HG03060 (cell line): ENCODE data around the gene KIF5B.
"Not testable (repeated sequence)": the region's sequence is repeated elsewhere in the genome, so short reads cannot be mapped to it uniquely, and the experiment has no call there.

ENCODE experiments used
- ATAC-seq: cut with Tn5 transposase; IDR thresholded peaks from one replicate; pipeline ENCODE4 v1.9.1; 2021; ENCODE audit warnings: low read depth, moderate number of reproducible peaks; ENCODE audit not compliant: unreplicated experiment

Gene KIF5B

DNA sequence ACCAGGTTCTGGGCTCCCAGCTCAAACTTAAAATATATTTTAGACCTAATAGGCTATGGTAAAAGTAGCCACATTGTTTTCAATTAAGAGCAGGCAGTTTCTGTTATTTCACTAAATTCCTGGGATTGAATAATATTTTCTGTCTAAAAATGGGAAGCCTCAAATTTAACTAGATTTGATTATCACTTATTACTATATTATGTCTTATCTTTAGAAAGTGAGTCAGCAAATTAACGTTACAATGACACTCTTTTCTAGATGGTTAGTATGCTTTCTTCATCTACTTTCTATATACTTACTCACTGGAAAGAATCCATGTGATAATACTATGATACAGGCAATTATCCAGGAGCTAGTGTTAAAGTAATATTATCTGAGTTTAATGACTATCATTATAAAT lies 27.5 kb downstream of the KIF5B start:
- ATAC-seq: no peak

DNA sequence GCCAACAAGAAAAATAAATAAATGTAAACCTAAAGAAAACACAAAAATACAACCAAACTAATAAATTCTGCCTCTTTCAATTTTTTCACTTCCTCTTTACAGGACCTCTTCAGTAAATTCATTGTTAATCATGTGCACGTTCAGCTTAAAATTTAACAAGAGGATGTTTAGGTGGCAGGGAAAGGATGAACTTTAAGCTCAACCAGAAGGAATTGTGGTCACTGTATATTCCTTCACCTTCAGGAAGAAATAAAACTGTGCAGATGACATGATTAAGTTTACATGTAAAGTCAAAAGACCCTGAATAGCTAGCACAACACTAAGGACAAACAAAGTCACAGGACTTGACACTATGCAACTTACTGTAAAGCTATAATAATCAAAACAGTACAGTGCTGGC lies 33.0 kb downstream of the KIF5B start:
- no peak for ATAC-seq

DNA sequence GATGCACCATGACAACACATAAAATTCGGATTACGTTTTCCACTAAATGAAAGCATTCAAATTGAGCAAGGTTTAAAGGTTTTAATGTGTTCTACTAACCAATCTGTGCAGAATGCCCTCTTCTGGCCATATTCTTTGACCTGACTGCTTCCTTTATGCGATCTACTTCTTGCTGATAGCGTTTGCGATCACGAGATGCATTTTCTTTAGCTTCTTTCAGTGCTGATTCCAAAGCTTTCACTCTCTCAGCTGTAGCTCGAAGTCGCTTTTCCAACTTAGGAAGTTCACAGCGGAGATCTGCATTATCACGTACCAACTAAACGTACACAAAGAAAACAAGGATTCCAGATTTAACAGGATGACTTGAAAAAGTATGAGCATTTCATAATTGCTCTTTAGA lies 39.2 kb downstream of the KIF5B start:
- no peak for ATAC-seq

DNA sequence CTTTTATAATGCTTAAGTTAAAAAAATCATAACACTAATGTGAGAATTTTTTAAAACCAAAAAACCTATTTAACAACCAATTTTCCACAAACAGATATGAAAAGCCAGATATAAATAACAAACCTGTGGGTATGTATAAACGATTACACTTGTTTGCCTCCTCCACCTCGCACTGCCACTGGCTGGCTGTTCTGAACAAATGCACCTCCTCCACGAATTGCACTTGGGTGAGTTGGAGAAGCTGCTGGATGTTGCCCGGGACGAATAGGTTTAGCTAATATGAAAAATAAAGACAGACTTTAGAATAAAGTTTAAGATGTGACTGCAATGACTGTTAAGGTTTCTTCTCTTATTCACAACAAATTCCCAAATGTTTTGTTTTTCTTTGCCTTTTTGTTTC lies 40.8 kb downstream of the KIF5B start:
- ATAC-seq: no peak

DNA sequence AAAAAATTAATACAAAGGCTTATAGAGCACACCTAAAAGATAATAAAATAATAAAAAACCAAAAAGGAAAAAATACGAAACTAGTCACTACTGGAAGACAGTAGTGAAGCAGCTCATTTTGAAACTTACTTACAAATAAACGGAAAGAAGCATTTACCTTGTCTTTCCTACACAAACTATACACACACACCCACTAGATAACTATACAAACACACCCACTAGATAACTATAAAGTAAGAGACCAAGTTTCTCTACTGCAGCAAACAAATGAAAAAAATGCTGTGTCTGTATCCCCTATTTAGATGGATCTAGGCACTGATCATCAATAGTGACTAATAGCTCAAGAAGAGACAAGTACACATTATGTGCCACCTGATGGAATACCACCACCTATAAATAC lies 49.2 kb downstream of the KIF5B start:
- no peak for ATAC-seq

DNA sequence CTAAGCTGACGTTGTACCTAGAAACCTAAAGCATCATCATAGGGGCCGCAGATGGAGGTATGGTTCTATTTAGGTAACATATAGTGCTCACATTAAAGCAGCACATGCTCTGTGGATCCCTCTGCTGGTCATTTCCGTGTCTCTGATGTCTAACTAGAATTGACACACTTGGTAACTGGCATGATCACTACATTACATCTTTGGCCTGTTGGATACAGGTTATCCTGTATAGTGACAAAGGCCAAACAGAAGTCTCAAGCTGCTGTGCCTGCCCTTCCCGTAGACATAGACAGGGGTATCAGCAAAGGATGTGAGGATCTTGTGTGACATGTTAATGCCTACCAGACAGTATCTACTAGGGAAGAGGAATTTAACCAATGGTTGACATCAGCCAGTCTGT lies 51.2 kb downstream of the KIF5B start:
- no peak for ATAC-seq

DNA sequence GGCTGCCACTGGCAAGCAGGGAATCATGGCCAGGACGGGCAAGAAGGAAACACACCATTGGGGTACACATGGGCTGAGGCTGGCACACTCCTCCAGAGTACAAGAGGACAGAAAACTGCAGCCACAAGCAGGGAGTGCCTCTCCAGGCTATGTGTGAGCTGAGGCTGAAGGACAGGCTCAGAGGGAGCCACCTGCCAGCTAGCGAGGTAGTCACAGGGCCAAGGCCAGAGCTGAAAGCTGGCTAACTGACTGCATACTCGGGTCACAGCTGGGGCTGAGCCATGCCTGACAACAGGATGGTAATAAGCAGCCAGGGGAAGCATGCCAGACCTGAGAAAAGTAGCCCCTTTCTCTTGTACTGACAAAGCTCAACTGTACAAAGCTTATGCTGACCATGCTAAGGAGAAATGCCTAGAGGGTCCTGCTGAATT lies 52.0 kb downstream of the KIF5B start:
- no peak for ATAC-seq

DNA sequence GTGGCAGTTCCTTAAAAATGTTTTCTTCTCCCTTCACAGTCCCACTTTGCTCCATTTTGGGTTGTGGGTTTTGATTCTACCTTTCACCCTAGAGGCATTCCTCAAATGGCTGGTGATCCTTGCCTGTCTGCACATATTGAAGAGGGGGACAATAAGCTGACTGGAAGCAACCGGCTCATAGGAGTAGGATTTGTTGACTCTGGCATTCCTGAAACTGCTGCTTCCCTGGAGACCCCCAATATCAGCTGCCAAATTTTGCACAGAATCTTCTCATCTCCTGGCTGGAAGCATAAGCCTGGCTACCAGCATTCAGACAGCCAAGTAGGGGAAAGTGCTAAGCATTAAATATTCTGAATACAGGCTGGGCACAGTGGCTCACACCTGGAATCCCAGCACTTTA lies 53.7 kb downstream of the KIF5B start:
- ATAC-seq: no peak

DNA sequence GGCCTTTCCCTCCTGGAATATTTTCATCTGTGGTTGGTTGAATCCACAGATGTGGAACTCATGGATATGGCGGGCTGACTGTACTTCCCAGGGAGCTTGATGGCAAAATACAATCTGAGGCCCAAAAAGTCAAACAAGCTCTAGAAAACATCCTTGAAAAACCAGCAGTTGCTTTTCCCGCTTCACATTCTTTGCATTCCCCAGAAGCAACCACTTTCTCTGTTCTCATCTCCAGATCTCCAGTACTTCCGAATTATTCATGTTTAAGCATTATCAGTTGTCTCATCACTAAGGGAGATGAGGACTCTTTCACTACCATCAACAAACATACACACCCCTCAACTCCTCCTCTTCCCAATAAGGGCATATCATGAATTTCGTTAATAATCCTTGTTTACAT lies 55.3 kb downstream of the KIF5B start:
- ATAC-seq: no peak

DNA sequence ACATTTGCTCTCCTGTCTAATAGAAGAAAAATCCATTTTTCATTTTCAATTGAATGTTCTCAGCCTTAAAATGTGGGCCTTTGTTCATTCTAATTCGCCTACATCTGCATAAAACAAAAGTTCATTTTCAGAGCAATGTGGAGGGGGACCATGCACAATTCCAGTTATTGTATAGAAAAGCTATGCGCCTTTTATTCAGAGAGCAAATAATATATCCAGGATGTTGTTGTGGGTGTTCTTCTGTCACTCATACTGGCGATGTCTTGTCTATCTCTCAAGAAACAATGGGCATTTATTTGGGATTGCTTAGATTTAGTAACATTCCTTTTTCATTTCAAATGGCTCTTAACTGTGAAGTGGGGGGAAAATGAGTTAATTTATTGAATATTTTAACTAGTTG lies 56.4 kb downstream of the KIF5B start:
- no peak for ATAC-seq

DNA sequence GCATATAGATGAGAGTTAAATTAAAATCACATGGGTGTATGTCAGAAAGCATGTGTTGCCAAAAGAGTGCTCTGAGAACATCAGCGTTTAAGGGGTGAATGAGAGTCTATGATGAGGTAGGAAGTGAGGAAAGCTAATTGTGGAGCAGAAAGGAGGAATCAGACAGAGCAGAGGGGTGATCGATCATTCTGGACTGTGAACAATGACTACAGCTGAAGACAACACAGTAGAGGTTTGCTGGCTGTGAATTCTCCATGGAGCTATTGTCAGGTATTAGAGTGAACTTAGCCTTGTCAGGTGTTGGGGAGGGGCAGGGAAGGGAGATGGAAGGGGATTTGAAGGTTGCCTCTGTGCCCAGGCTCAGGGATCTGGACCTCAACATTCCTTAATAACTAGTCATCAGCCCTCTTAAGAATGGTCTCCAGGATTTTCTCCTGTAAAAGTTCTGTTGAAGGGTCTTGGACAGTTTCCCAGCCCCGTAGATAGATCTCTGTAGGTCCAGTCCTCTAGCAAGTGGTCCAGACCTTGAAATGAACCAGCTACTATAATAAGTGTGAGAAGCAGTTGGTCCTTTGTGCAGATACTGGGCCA lies 57.1 kb downstream of the KIF5B start:
- no peak for ATAC-seq

DNA sequence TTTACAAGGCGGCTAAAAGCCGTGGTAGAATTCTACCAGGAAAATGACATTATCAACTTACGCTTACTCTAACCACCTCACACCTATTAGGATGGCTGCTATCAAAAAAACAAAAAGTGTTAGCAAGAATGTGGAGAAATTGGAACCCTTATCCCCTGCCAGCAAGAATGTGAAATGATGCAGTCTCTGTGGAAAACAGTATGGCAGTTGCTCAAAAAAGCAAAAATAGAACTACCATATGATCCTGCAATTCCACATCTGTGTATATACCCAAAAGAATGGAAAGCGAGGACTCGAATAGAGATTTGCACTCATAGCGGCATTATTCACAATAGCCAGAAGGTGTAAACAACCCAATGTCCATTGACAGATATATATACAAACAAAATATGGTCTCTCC lies 61.3 kb downstream of the KIF5B start:
- ATAC-seq: no peak

DNA sequence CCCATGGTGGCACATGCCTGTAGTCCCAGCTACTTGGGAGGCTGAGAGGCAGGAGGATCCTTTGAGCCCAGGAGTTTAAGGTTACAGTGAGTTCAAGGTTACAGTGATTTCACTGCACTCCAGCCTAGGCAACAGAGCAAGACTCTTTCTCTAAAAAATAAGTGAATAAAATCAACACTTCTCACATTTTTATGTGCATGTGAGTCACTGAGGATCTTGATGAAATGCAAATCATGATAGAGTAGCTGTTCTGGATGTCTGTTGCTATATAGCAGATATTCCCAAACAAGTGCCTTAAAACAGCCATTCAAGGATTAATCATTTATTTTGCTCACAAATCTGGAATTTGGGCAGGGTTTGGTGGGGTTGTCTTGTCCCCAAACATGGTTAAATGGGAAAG lies 65.3 kb downstream of the KIF5B start:
- ATAC-seq: no peak

DNA sequence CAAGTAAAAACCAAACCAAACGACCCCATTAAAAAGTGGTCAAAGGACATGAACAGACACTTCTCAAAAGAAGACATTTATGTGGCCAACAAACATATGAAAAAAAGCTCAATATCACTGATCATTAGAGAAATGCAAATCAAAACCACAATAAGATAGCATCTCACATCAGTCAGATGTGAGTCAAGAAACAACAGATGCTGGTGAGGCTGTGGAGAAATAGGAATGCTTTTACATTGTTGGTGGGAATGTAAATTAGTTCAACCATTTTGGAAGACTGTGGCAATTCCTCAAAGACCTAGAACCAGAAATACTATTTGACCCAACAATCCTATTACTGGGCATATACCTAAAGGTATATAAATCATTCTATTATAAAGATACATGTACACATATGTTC lies 68.4 kb downstream of the KIF5B start:
- ATAC-seq: not testable (repeated sequence)

DNA sequence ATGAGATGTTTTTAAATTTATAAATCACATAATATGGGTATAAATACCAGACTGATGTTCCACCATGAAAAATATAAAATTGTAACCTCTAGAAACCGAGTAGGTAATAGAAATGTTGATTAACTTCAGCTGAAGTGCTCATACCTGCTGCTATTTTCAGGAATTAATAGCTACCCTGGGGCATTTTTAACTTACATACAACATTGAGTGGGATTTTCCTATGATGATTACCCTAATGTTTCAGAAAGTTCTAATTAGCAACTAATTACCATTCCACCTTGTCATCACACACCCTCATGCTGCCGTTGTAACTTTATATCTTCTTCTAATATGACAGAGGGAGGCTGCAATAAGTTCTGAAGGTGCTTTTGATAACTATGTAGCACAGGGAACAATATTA lies 74.1 kb downstream of the KIF5B start:
- ATAC-seq: no peak

DNA sequence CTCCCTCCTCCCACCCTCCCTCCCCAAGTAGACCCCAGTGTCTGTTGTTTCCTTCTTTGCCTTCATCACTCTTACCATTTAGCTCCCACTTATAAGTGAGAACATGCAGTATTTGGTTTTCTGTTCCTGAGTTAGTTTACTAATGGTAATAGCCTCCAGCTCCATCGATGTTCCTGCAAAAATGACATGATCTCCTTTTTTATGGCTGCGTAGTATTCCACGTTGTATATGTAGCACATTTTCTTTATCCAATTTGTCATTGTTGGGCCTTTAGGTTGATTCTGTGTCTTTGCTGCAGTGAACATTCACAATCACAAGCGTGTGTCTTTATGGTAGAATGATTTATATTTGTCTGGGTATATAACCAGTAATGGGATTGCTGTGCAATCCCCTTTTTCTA lies 75.8 kb downstream of the KIF5B start:
- ATAC-seq: no peak

DNA sequence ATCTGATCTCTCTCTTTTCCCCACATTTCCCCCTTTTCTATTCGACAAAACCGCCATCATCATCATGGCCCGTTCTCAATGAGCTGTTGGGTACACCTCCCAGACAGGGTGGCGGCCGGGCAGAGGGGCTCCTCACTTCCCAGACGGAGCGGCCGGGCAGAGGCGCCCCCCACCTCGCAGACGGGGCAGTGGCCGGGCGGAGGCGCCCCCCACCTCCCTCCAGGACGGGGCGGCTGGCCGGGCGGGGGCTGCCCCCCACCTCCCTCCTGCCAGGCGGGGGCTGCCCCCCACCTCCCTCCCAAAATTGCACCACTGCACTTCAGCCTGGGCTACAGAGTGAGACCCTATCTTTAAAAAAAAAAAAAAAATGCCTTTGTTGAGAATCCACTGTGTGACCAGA lies 77.2 kb downstream of the KIF5B start:
- not testable (repeated sequence) for ATAC-seq

DNA sequence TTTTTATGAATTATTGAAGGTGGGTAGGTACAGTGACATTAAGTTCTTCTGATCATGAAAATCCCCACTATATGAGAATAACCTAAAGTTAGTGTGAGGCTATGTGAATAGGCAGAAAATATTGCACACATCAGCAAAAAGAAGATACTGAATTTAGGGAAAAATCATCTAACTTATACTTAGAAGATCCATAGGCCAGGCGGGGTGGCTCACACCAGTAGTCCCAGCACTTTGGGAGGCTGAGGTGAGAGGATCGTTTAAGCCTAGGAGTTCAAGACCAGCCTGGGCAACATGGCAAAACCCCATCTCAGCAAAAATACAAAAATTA lies 78.1 kb downstream of the KIF5B start:
- no peak for ATAC-seq

DNA sequence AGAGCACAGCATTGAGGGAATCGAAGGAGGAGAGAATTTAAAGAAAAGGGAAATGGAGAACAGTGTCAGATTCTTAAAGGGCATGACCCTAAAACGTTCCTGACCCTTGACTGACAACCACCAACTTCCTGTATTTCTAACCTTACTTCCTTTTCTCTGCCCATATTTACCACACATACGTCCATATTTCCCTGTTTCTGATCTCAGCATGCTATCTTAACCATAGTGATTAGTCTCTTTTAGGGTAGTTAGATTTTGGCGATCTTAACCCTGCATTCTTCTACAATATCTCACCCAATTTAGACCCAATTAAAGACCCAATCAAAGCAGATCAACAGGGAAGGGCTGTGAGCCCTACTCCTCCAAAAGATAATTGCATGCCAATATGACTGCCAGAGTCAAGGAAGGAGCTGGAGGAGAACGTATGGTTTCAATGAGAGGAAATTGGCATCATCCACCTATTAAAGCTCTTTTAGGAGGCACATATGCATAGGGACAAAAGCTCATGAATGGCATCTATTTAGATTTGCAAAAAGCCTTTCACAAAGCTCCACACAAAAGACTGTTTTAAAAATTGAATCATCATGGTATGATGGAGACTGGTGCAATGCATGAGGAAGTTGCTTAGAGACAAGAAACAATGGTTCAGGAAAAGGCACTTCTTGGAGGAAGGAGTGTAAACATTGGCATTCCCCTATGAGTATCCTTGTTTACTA lies 78.6 kb downstream of the KIF5B start:
- no peak for ATAC-seq

DNA sequence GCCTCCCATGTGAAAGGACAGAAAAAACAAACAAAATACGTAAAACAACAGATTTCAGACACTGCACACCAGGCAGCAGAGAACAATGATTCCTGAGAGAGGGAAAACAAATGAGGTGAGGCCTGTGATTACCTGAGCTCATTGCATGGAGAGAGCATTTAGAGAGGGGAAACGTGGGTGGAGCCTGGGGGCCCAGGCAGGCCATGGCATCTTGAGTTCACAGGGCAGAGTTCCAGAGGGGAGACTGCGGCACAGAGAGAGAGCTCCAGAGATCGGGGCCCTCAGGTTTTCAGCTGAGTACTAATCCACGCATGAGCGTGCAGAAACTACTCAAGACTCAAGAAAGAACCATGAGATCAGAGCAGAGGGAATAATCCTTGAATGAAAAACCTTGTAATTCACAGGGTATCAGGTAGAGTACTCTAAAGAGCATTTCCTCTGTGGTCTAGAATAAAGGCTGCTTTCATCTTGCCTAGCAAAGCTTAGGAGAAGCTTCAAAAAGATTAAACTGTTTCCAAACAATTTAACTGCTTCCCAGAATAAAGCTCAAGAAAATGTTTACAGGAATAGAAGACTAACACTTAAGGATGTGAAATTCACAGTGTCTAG lies 81.0 kb downstream of the KIF5B start:
- ATAC-seq: no peak

DNA sequence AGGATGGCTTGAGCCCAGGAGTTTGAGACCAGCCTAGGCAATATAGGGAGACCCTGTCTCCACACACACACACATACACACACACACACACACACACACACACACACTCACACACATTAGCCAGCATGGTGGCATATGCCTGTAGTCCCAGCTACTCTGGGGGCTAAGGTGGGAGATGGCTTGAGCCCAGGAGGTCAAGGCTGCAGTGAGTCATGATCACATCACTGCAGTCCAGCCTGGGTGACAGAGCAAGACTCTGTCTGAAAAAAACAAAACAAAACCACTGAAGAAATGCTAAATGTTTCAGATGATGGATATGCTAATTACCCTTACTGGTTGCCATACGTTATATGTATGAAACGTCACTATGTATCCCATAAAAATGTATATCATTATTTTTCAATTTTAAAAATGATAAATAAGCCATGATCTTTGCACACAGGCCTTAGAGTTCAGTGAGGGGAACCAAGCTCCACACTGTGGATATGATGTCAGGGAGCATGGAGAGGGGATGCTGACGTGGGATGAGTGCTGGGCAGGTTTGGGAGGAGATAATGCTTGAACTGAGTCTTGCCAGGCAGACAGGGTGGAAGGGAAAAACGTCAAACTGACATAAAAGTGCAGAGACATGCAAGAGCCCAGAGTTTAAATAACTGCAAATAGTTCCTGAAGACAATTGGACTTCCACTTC lies 81.6 kb downstream of the KIF5B start:
- ATAC-seq: no peak

DNA sequence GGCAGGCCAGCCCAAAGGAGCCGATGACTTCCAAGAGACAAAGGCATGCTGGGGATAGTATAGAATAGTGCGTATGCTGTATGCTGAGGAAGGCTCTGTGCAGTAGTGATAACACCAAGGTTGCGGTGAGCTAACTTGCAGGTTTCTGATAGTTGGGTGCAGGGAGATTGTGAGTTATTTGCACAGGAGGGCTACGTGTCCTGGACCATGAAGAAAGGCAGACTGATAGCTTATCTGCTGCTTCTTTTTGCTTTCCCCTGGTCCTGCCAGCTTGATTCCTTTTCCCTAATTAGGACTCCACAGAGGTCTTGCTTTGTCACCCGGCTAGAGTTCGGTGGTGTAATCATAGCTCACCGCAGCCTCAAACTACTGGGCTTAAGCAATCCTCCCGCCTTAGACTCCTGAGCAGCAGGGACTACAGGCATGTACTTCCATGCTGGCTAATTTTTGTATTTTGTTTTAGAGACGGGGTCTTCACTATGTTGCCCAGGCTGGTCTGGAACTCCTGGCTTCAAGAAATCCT lies 83.6 kb downstream of the KIF5B start:
- no peak for ATAC-seq
